ENCODE results near the gene INHBB. TPM values are rescaled to one million over a fixed set of nuclear protein-coding genes. Genes with fewer than 3 reads are reported as not detected.

The INHBB gene
- total RNA-seq, 2 donors from 2014 or later: 3.6 to 7.9 TPM

DNA sequence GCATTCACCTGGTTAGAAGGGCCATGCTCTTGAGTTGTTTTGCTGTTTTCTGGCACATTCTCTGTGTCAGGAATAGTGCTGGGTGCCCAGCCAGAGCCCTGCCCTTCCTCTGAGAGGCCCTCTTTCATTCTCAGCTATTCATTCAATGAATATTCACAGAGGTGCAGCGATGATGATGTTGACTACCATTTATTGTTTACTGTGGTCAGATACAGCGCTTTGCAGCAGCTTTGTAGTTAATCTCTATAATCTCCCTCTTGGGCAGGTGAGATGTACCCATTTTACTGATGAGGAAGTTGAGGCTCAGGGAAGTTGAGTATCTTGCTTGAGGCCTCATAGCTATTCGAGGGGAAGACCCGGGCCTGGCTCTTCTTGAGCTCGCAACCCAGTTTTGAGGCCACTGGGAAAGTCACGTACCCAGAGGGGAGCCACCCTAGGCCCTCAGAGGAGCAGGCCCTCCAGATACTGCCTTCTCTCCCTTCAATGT, 9.9 kb downstream of the INHBB start:
- WGBS, 2 donors: 85 to 96% methylated on average over 5 to 6 of the region's 6 CpGs
- DNase-seq (no peak), ATAC-seq (no peak)
- no peaks in the 10 kb centered on the region for H3K36me3 ChIP-seq (replicated peaks in 1 of 2; ENCODE audit: insufficient read depth in 1 of 2, low read depth in 2 of 2)
- H3K27me3 ChIP-seq: no peaks in the 10 kb centered on the region
- no peak overlapping the region for H3K27ac ChIP-seq
- intact Hi-C loops (cut with DNase I): loop anchor here (10.0 kb wide), 1 partner anchor 169 kb away; no protein-coding TSS in a partner anchor
- H3K4me1 ChIP-seq: no peaks in the 10 kb centered on the region
- no peak overlapping the region for H3K4me3 ChIP-seq
- H3K9me3 ChIP-seq: no peaks in the 10 kb centered on the region
- TF ChIP-seq POLR2A (IDR thresholded peaks at IDR 0.05) (no peak), CTCF (IDR thresholded peaks at IDR 0.05) (no peak)

DNA sequence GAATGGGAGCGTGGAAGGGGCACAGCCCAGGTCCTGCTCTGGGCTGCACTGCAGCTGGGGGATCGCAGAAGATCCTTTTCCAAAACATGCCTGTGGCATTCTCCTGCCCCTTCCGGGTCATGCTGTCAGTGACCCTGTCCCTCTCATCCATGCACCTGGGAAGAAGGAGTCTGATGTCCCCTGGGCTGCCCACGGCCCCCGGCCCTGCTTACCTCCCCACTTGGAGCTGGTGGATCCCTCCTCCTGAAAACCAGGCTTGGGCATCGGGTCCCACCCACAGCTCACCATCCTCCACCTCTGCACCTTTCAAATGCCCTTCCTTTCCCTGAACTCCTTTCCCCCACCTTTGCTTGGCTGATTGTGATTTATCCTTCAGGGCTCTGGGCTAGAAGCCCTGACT, 11.8 kb downstream of the INHBB start:
- ATAC-seq (no peak), DNase-seq (no peak)
- H3K4me1 ChIP-seq: no peaks in the 10 kb centered on the region
- no peak overlapping the region for H3K4me3 ChIP-seq
- H3K36me3 ChIP-seq (replicated peaks in 1 of 2; ENCODE audit: insufficient read depth in 1 of 2, low read depth in 2 of 2): no peaks in the 10 kb centered on the region
- no peak for TF ChIP-seq CTCF (IDR thresholded peaks at IDR 0.05)
- no peak for TF ChIP-seq POLR2A (IDR thresholded peaks at IDR 0.05)
- 71 to 74% methylated on average over 6 of the region's 6 CpGs for WGBS, 2 donors
- H3K9me3 ChIP-seq: no peaks in the 10 kb centered on the region
- intact Hi-C loops (cut with DNase I): loop anchor here (10.0 kb wide), 1 partner anchor 167 kb away; no protein-coding TSS in a partner anchor
- H3K27me3 ChIP-seq: no peaks in the 10 kb centered on the region
- H3K27ac ChIP-seq: no peak overlapping the region

GRCh38 chr2:120358734-120359465, 13.0 kb downstream of the INHBB start:
- H3K36me3 ChIP-seq (replicated peaks in 1 of 2; ENCODE audit: insufficient read depth in 1 of 2, low read depth in 2 of 2): no peaks in the 10 kb centered on the region
- no peak overlapping the region for H3K4me3 ChIP-seq
- DNase-seq (no peak), ATAC-seq (no peak)
- TF ChIP-seq POLR2A (IDR thresholded peaks at IDR 0.05): no peak
- no peak for TF ChIP-seq CTCF (IDR thresholded peaks at IDR 0.05)
- no peaks in the 10 kb centered on the region for H3K9me3 ChIP-seq
- H3K4me1 ChIP-seq: no peaks in the 10 kb centered on the region
- intact Hi-C loops (cut with DNase I): loop anchor here (10.0 kb wide), 1 partner anchor 166 kb away; no protein-coding TSS in a partner anchor
- H3K27ac ChIP-seq: no peak overlapping the region
- WGBS, 2 donors: 68 to 73% methylated on average over 16 to 28 of the region's 28 CpGs
- H3K27me3 ChIP-seq: no peaks in the 10 kb centered on the region

DNA sequence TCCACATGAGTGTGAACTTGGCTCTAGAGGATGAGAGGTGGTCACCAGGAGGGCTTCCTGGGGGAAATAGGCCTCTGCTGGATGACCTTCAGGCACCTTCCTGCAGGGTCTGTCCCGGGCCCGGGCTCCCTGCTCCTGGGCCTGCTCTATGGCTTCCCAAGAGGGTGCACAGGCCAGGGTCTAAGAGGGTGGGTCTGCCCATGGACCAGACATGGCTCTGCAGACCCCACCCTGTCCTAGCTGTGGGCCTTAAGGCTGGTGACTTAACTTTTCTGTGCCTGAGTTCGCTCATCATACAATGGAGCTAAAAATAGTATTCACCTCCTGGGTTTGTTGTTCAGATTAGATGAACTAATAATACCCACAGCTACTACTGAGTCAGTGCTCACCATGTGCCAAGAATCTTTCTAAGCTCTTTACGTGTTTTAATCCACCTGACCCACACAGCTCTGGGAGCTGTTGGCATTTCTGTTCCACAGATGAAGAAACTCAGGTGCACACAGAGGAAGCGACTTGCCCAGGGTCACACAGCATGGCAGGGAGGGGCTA, 14.4 kb downstream of the INHBB start:
- no peaks in the 10 kb centered on the region for H3K4me1 ChIP-seq
- ATAC-seq (no peak), DNase-seq (no peak)
- WGBS, 2 donors: 60 to 63% methylated on average over 3 to 5 of the region's 5 CpGs
- H3K9me3 ChIP-seq: no peaks in the 10 kb centered on the region
- no peak overlapping the region for H3K27ac ChIP-seq
- no peaks in the 10 kb centered on the region for H3K27me3 ChIP-seq
- H3K4me3 ChIP-seq: no peak overlapping the region
- TF ChIP-seq CTCF (IDR thresholded peaks at IDR 0.05): no peak
- no peak for TF ChIP-seq POLR2A (IDR thresholded peaks at IDR 0.05)
- H3K36me3 ChIP-seq (replicated peaks in 1 of 2; ENCODE audit: insufficient read depth in 1 of 2, low read depth in 2 of 2): no peaks in the 10 kb centered on the region
- intact Hi-C loops (cut with DNase I): no loop called here
